Naive thymus-derived CD8-positive, alpha-beta T cell (primary cell): Measurements from ENCODE around the gene CABLES2. TPM values are rescaled to one million over a fixed set of nuclear protein-coding genes. Genes with fewer than 3 reads are reported as not detected.
"Not testable (repeated sequence)": the region's sequence is repeated elsewhere in the genome, so short reads cannot be mapped to it uniquely, and the experiment has no call there.

ENCODE experiments used
- ATAC-seq, 2 donors: fragments of 150-1000 bp; cut with Tn5 transposase in 1 of 2; sonication (Bioruptor Pico), chemical (Tn5 transposase) in 1 of 2; 1 replicate in 1 of 2; 2 replicates in 1 of 2; pipeline ENCODE4 v1.10.0; 2021; ENCODE audit warnings: mild to moderate bottlenecking in 2 of 2, moderate library complexity in 2 of 2
- POLR2A ChIA-PET: fragments of 350-600 bp; sonication (Branson Sonifier 250); formaldehyde crosslinking; loops from one replicate; lab custom pipeline; 2021; ENCODE audit warnings: antibody characterized with exemption; lab: Charles Lee
- DNase-seq, 10 donors: peaks; one replicate each; pipeline versions ENCODE4 v3.0.0 to v3.0.0-alpha.2; 2020 to 2022
- H3K27ac Mint-ChIP-seq, 10 donors: one replicate each; pipeline ENCODE4 v1.8.0; 2020 to 2022; ENCODE audit warnings: mild to moderate bottlenecking in 10 of 10, mixed read lengths in 10 of 10, moderate library complexity in 4 of 10, inconsistent platforms in 1 of 10
- H3K27me3 Mint-ChIP-seq, 5 donors: one replicate each; pipeline ENCODE4 v1.8.0; 2021 to 2022; ENCODE audit warnings: mixed read lengths in 5 of 5
- H3K36me3 Mint-ChIP-seq, 3 donors: one replicate each; pipeline ENCODE4 v1.8.0; 2020 to 2022; ENCODE audit warnings: mixed read lengths in 3 of 3, mild to moderate bottlenecking in 2 of 3, inconsistent platforms in 1 of 3
- H3K4me1 Mint-ChIP-seq, 4 donors: one replicate each; pipeline ENCODE4 v1.8.0; 2021 to 2022; ENCODE audit warnings: mixed read lengths in 4 of 4
- H3K4me3 Mint-ChIP-seq, 10 donors: one replicate each; pipeline ENCODE4 v1.8.0; 2020 to 2022; ENCODE audit warnings: mild to moderate bottlenecking in 10 of 10, mixed read lengths in 10 of 10, moderate library complexity in 6 of 10, inconsistent platforms in 1 of 10
- H3K9me3 Mint-ChIP-seq, 9 donors: one replicate each; pipeline ENCODE4 v1.8.0; 2020 to 2022; ENCODE audit warnings: mixed read lengths in 9 of 9, mild to moderate bottlenecking in 3 of 9, inconsistent platforms in 1 of 9, moderate library complexity in 1 of 9
- polyA plus RNA-seq, 3 donors: library from polyadenylated mRNA; unstranded; fragments of 300-500 nt; fragmentation: Illumina TruSeq; gene quantifications; one replicate each; pipeline ENCODE4 v1.2.3, GENCODE V29; 2021
- total RNA-seq, 8 experiments: library from RNA in 2 of 8; stranded (reverse) in 2 of 8; gene quantifications; one replicate each; pipeline ENCODE4 v1.2.3 and lab custom pipeline; 2021 to 2026

The CABLES2 gene
- total and polyA plus RNA-seq, 5 experiments from 2014 or later = 0.83 to 6.4 (median 1.7) TPM

GRCh38 chr20:62376112-62377063, 30.7 kb downstream of the CABLES2 start:
- Mint-ChIP-seq H3K27ac (no peak overlapping the region), H3K36me3 (no peaks in the 10 kb centered on the region), H3K4me1 (peaks cover 0 to 2% (median 1%) of the 10 kb centered on the region in 4 donors), H3K4me3 (no peak overlapping the region), H3K27me3 (peaks cover 0 to 5% (median 3%) of the 10 kb centered on the region in 5 donors), H3K9me3 (peaks cover 0 to under 1% (median 0%) of the 10 kb centered on the region in 9 donors)
- POLR2A ChIA-PET = no interaction called here
- ATAC-seq (no peak), DNase-seq (no peak)

- no peaks in the 10 kb centered on the region for H3K9me3 Mint-ChIP-seq
- POLR2A ChIA-PET = no interaction called here
- H3K36me3 Mint-ChIP-seq = no peaks in the 10 kb centered on the region
- H3K4me3 Mint-ChIP-seq = no peak overlapping the region
- peaks cover 0 to 2% (median 1%) of the 10 kb centered on the region in 4 donors for H3K4me1 Mint-ChIP-seq
- no peak for DNase-seq
- ATAC-seq = no peak
- peaks cover 0 to 5% (median 4%) of the 10 kb centered on the region in 5 donors for H3K27me3 Mint-ChIP-seq
- H3K27ac Mint-ChIP-seq = peak overlapping the region in 2 of 10 donors; percentile 32 to 88
Observed at GRCh38 chr20:62374331-62375152, 32.5 kb downstream of the CABLES2 start.

- ATAC-seq, H3K36me3 Mint-ChIP-seq, H3K4me3 Mint-ChIP-seq, H3K9me3 Mint-ChIP-seq, POLR2A ChIA-PET, H3K27me3 Mint-ChIP-seq, DNase-seq, H3K27ac Mint-ChIP-seq, H3K4me1 Mint-ChIP-seq: not testable (repeated sequence)
Observed at GRCh38 chr20:62373631-62374179, 33.4 kb downstream of the CABLES2 start.

GRCh38 chr20:62372042-62372993, 34.8 kb downstream of the CABLES2 start:
- Mint-ChIP-seq H3K27me3 (peaks cover 0 to 19% (median 5%) of the 10 kb centered on the region in 5 donors), H3K4me1 (peaks cover 3 to 11% (median 4%) of the 10 kb centered on the region in 4 donors), H3K9me3 (no peaks in the 10 kb centered on the region), H3K36me3 (peaks cover 0 to 3% (median 0%) of the 10 kb centered on the region in 3 donors), H3K27ac (peak overlapping the region in 1 of 10 donors; percentile 72), H3K4me3 (no peak overlapping the region)
- ATAC-seq (no peak), DNase-seq (no peak)
- POLR2A ChIA-PET = no interaction called here

GRCh38 chr20:62371588-62372041, 35.5 kb downstream of the CABLES2 start:
- DNase-seq = no peak
- POLR2A ChIA-PET = interaction anchor here (0.6 kb wide), 1 partner anchor 15 kb away, joined by 3 read pairs; the partner anchor contains the start of gene RPS21
- Mint-ChIP-seq H3K9me3 (no peaks in the 10 kb centered on the region), H3K4me1 (peaks cover 3 to 11% (median 4%) of the 10 kb centered on the region in 4 donors), H3K4me3 (no peak overlapping the region), H3K27me3 (peaks cover 0 to 19% (median 5%) of the 10 kb centered on the region in 5 donors), H3K36me3 (peaks cover 0 to 3% (median 0%) of the 10 kb centered on the region in 3 donors), H3K27ac (no peak overlapping the region)
- ATAC-seq = no peak

- ATAC-seq = no peak
- no peak overlapping the region for H3K27ac Mint-ChIP-seq
- DNase-seq = no peak
- peaks cover 3 to 12% (median 4%) of the 10 kb centered on the region in 4 donors for H3K4me1 Mint-ChIP-seq
- peaks cover 0 to 3% (median 0%) of the 10 kb centered on the region in 3 donors for H3K36me3 Mint-ChIP-seq
- H3K9me3 Mint-ChIP-seq = no peaks in the 10 kb centered on the region
- no peak overlapping the region for H3K4me3 Mint-ChIP-seq
- POLR2A ChIA-PET = interaction anchor here (0.6 kb wide), 1 partner anchor 15 kb away, joined by 3 read pairs; the partner anchor contains the start of gene RPS21
- peaks cover 3 to 22% (median 5%) of the 10 kb centered on the region in 5 donors for H3K27me3 Mint-ChIP-seq
Observed at GRCh38 chr20:62370807-62371587, 36.1 kb downstream of the CABLES2 start.

- POLR2A ChIA-PET = no interaction called here
- H3K4me3 Mint-ChIP-seq = no peak overlapping the region
- no peak for DNase-seq
- peaks cover 3 to 16% (median 4%) of the 10 kb centered on the region in 4 donors for H3K4me1 Mint-ChIP-seq
- H3K36me3 Mint-ChIP-seq = peaks cover 0 to 3% (median 0%) of the 10 kb centered on the region in 3 donors
- no peaks in the 10 kb centered on the region for H3K9me3 Mint-ChIP-seq
- no peak for ATAC-seq
- H3K27me3 Mint-ChIP-seq = peaks cover 4 to 24% (median 10%) of the 10 kb centered on the region in 5 donors
- no peak overlapping the region for H3K27ac Mint-ChIP-seq
Observed at GRCh38 chr20:62370115-62370806, 36.8 kb downstream of the CABLES2 start.

GRCh38 chr20:62369815-62370114, 37.3 kb downstream of the CABLES2 start:
- POLR2A ChIA-PET = no interaction called here
- Mint-ChIP-seq H3K27ac (no peak overlapping the region), H3K4me1 (peaks cover 4 to 16% (median 5%) of the 10 kb centered on the region in 4 donors), H3K27me3 (peaks cover 4 to 29% (median 15%) of the 10 kb centered on the region in 5 donors), H3K9me3 (no peaks in the 10 kb centered on the region), H3K4me3 (no peak overlapping the region), H3K36me3 (peaks cover 0 to 3% (median 0%) of the 10 kb centered on the region in 3 donors)
- ATAC-seq (no peak), DNase-seq (no peak)

GRCh38 chr20:62368976-62369814, 37.9 kb downstream of the CABLES2 start:
- peak overlapping the region in 4 of 10 donors; percentile 12 to 58 (median 22) for H3K4me3 Mint-ChIP-seq

More at GRCh38 chr20:62368976-62369814, 37.9 kb downstream of the CABLES2 start:
- POLR2A ChIA-PET = no interaction called here
- Mint-ChIP-seq H3K9me3 (no peaks in the 10 kb centered on the region), H3K27ac (no peak overlapping the region), H3K36me3 (peaks cover 0 to 3% (median 0%) of the 10 kb centered on the region in 3 donors), H3K27me3 (peaks cover 4 to 34% (median 18%) of the 10 kb centered on the region in 5 donors), H3K4me1 (peaks cover 2 to 16% (median 5%) of the 10 kb centered on the region in 4 donors)
- DNase-seq (no peak), ATAC-seq (no peak)
